HEK293T (cell line): ENCODE data around the gene KCNN3.

Source experiments
- ARNT ChIP-seq: fragments of 450-650 bp; IDR thresholded peaks from 2 replicates; pipeline ENCODE4 v1.6.1; 2017; ENCODE audit warnings: mild to moderate bottlenecking
- FOXA1 ChIP-seq: fragments of 450-650 bp; IDR thresholded peaks from 2 replicates; pipeline ENCODE4 v1.6.1; 2016; ENCODE audit warnings: mild to moderate bottlenecking
- FOXK2 ChIP-seq: fragments of 450-650 bp; IDR thresholded peaks from 2 replicates; pipeline ENCODE4 v1.6.1; 2016; ENCODE audit warnings: mild to moderate bottlenecking
- HDGF ChIP-seq: fragments of 450-650 bp; IDR thresholded peaks from 2 replicates; pipeline ENCODE4 v1.6.1; 2017; ENCODE audit warnings: antibody characterized with exemption, borderline replicate concordance
- PKNOX1 ChIP-seq: fragments of 450-650 bp; IDR thresholded peaks from 2 replicates; pipeline ENCODE4 v1.6.1; 2016
- SP1 ChIP-seq: fragments of 450-650 bp; IDR thresholded peaks from 2 replicates; pipeline ENCODE4 v1.6.1; 2017

GRCh38 chr1:154707901-154708463 is 162.1 kb downstream of the KCNN3 start:
- TF ChIP-seq FOXA1 (no peak), PKNOX1 (no peak), FOXK2 (no peak), HDGF (no peak), ARNT (no peak), SP1 (no peak)
